Hindlimb muscle (tissue), 1 donor: ENCODE results near the gene LRWD1. TPM values are rescaled to one million over a fixed set of nuclear protein-coding genes. Genes with fewer than 3 reads are reported as not detected.

Experiments used
- DNase-seq: peaks from one replicate; pipeline ENCODE4 v3.0.0-alpha.2; 2013
- polyA plus RNA-seq: library from polyadenylated mRNA; unstranded; fragments of 120-200 nt; gene quantifications from one replicate; pipeline ENCODE4 v1.2.1, GENCODE V29; 2013; ENCODE audit not compliant: insufficient read length

LRWD1 gene
- 11.7 TPM for polyA plus RNA-seq

- peak; percentile 95 for DNase-seq
These were observed at the start of gene LRWD1, which contains the start of gene ALKBH4 for GRCh38 chr7:102464577-102465280. LRWD1 (plus strand) TSS chr7:102464984; CDS start chr7:102465081, 97 bp downstream. ALKBH4 (minus strand) TSS chr7:102464863; CDS start chr7:102464836, 27 bp downstream.

- DNase-seq, result no peak
These were observed 49.0 kb upstream of the LRWD1 start for GRCh38 chr7:102415685-102416225.

GRCh38 chr7:102416406-102416805, 48.4 kb upstream of the LRWD1 start:
- no peak for DNase-seq

- no peak for DNase-seq
These were observed 47.7 kb upstream of the LRWD1 start for GRCh38 chr7:102417105-102417504.

- no peak for DNase-seq
These were observed 46.2 kb upstream of the LRWD1 start for GRCh38 chr7:102418592-102418991.

- DNase-seq, result no peak
These were observed 43.0 kb upstream of the LRWD1 start for GRCh38 chr7:102421706-102422240.

GRCh38 chr7:102424129-102424551, 40.6 kb upstream of the LRWD1 start:
- no peak for DNase-seq

GRCh38 chr7:102424787-102425218, 40.0 kb upstream of the LRWD1 start:
- no peak for DNase-seq

- no peak for DNase-seq
These were observed 39.0 kb upstream of the LRWD1 start for GRCh38 chr7:102425639-102426267.

GRCh38 chr7:102426268-102427018, 38.3 kb upstream of the LRWD1 start:
- no peak for DNase-seq

GRCh38 chr7:102427019-102427405, 37.8 kb upstream of the LRWD1 start:
- no peak for DNase-seq

GRCh38 chr7:102429141-102429899, 35.5 kb upstream of the LRWD1 start:
- DNase-seq, result no peak

- DNase-seq, result peak; percentile 49
These were observed 33.0 kb upstream of the LRWD1 start for GRCh38 chr7:102431617-102432298.

- no peak for DNase-seq
These were observed 32.2 kb upstream of the LRWD1 start for GRCh38 chr7:102432442-102433218.

GRCh38 chr7:102433219-102434038, 31.4 kb upstream of the LRWD1 start, which contains the start of gene ORAI2:
ORAI2 (plus strand) TSS chr7:102433575; CDS start chr7:102438957, 5,382 bp downstream.
- peak; percentile 81 for DNase-seq

- DNase-seq, result no peak
These were observed 30.7 kb upstream of the LRWD1 start for GRCh38 chr7:102434039-102434486.

- DNase-seq, result no peak
These were observed 28.7 kb upstream of the LRWD1 start for GRCh38 chr7:102436118-102436517.

GRCh38 chr7:102439963-102440795, 24.6 kb upstream of the LRWD1 start:
- no peak for DNase-seq
